SU-DHL-6 (cell line): ENCODE measurements around the gene SUPT4H1.
A peak's percentile ranks its signal among the peaks of the same experiment; 100 is the strongest.

Experiments used
- H2AFZ ChIP-seq: fragments of 200-600 bp; sonication (generic); 2 replicates; pipeline ENCODE4 v1.6.1; 2014; ENCODE audit warnings: low read depth, mild to moderate bottlenecking, moderate library complexity, mixed read lengths, antibody characterized with exemption, low read length; ENCODE audit not compliant: severe bottlenecking
- H3F3A ChIP-seq: fragments of 200-600 bp; shearing (Covaris generic); 2 replicates; pipeline ENCODE4 v1.6.0; 2016; ENCODE audit warnings: antibody characterized with exemption, mild to moderate bottlenecking; ENCODE audit not compliant: insufficient read depth
- H3K27ac ChIP-seq: fragments of 200-600 bp; sonication (generic); 2 replicates; pipeline ENCODE4 v1.5.1; 2016; ENCODE audit warnings: low read depth, mild to moderate bottlenecking, low read length, moderate library complexity, mixed read lengths
- H3K27me3 ChIP-seq: fragments of 200-600 bp; sonication (generic), shearing (Covaris generic); 2 replicates; pipeline ENCODE4 v1.6.0; 2014; ENCODE audit warnings: mild to moderate bottlenecking, low read length
- H3K36me3 ChIP-seq: fragments of 200-600 bp; sonication (generic); 2 replicates; pipeline ENCODE4 v1.6.1; 2014; ENCODE audit warnings: mild to moderate bottlenecking, low read length, mixed read lengths
- H3K4me2 ChIP-seq: fragments of 300-600, 200-600 bp; shearing (Covaris generic), sonication (generic); 2 replicates; pipeline ENCODE4 v1.6.0; 2014; ENCODE audit warnings: low read length, low read depth, mild to moderate bottlenecking; ENCODE audit not compliant: poor library complexity, severe bottlenecking
- H3K4me3 ChIP-seq: fragments of 200-600 bp; sonication (generic); 2 replicates; pipeline ENCODE4 v1.5.1; 2014; ENCODE audit warnings: antibody characterized with exemption, low read length, mild to moderate bottlenecking, mixed read lengths; ENCODE audit not compliant: insufficient read depth, poor library complexity, severe bottlenecking
- H3K79me2 ChIP-seq: fragments of 200-600 bp; sonication (generic); 2 replicates; pipeline ENCODE4 v1.6.1; 2014; ENCODE audit warnings: mild to moderate bottlenecking, low read length, moderate library complexity; ENCODE audit not compliant: insufficient read depth
- H3K9ac ChIP-seq: fragments of 200-600 bp; sonication (generic); 2 replicates; pipeline ENCODE4 v1.7.0; 2014; ENCODE audit warnings: mild to moderate bottlenecking, low read length
- H3K9me2 ChIP-seq: fragments of 200-600 bp; sonication (generic); replicated peaks from 2 replicates; pipeline ENCODE4 v1.6.1; 2014; ENCODE audit warnings: low read length; ENCODE audit not compliant: insufficient read depth
- H3K9me3 ChIP-seq: fragments of 200-600 bp; sonication (generic); 2 replicates; pipeline ENCODE4 v1.6.1; 2014; ENCODE audit warnings: low read length, mixed read lengths; ENCODE audit not compliant: insufficient read depth
- H4K20me1 ChIP-seq: fragments of 200-600 bp; sonication (generic); 2 replicates; pipeline ENCODE4 v1.6.1; 2014; ENCODE audit warnings: low read depth, mild to moderate bottlenecking, antibody characterized with exemption, low read length, moderate library complexity, mixed read lengths
- CTCF ChIP-seq: fragments of 200-600 bp; sonication (generic); IDR thresholded peaks from one replicate; pipeline ENCODE4 v1.5.1; 2017; ENCODE audit warnings: antibody characterized with exemption, mild to moderate bottlenecking, low read length, moderate library complexity; ENCODE audit not compliant: insufficient read depth, poor library complexity, severe bottlenecking
- EZH2phosphoT487 ChIP-seq: fragments of 200-600 bp; sonication (generic), shearing (Covaris generic); conservative IDR thresholded peaks from 2 replicates; pipeline ENCODE4 v1.6.1; 2018; ENCODE audit warnings: mild to moderate bottlenecking, antibody characterized with exemption, low read length, moderate library complexity, mixed read lengths

The SUPT4H1 gene

GRCh38 chr17:58318627-58319172 is 33.3 kb downstream of the SUPT4H1 start:
- H3K79me2 ChIP-seq = no peaks in the 10 kb centered on the region
- H4K20me1 ChIP-seq = no peaks in the 10 kb centered on the region
- H3K9ac ChIP-seq = no peak overlapping the region
- H3K27ac ChIP-seq = no peak overlapping the region
- no peak overlapping the region for H3K4me3 ChIP-seq
- no peaks in the 10 kb centered on the region for H3F3A ChIP-seq
- H3K36me3 ChIP-seq = no peaks in the 10 kb centered on the region
- no peaks in the 10 kb centered on the region for H3K9me2 ChIP-seq
- no peak overlapping the region for H3K4me2 ChIP-seq
- no peaks in the 10 kb centered on the region for H3K9me3 ChIP-seq
- H2AFZ ChIP-seq = no peak overlapping the region
- TF ChIP-seq EZH2phosphoT487 (no peak), CTCF (no peak)
- H3K27me3 ChIP-seq = no peaks in the 10 kb centered on the region

GRCh38 chr17:58318065-58318481 is 33.9 kb downstream of the SUPT4H1 start:
- TF ChIP-seq EZH2phosphoT487 (no peak), CTCF (no peak)
- Histone ChIP-seq H4K20me1 (no peaks in the 10 kb centered on the region), H3K4me3 (no peak overlapping the region), H3K27ac (no peak overlapping the region), H3K9me2 (no peaks in the 10 kb centered on the region), H3K9me3 (no peaks in the 10 kb centered on the region), H3K79me2 (no peaks in the 10 kb centered on the region), H3F3A (no peaks in the 10 kb centered on the region), H3K36me3 (no peaks in the 10 kb centered on the region), H3K27me3 (no peaks in the 10 kb centered on the region), H3K9ac (no peak overlapping the region; the same call in 1 of the 2 replicates), H2AFZ (no peak overlapping the region), H3K4me2 (no peak overlapping the region)

- Histone ChIP-seq H3K9ac (no peak overlapping the region; the same call in 1 of the 2 replicates), H3K4me2 (no peak overlapping the region), H3K79me2 (no peaks in the 10 kb centered on the region), H4K20me1 (no peaks in the 10 kb centered on the region), H3K9me3 (no peaks in the 10 kb centered on the region), H2AFZ (no peak overlapping the region), H3K9me2 (no peaks in the 10 kb centered on the region), H3K27me3 (no peaks in the 10 kb centered on the region), H3K36me3 (no peaks in the 10 kb centered on the region), H3K4me3 (no peak overlapping the region), H3F3A (no peaks in the 10 kb centered on the region), H3K27ac (no peak overlapping the region)
- TF ChIP-seq EZH2phosphoT487 (no peak), CTCF (peak; percentile 85)
These were observed 34.5 kb downstream of the SUPT4H1 start for GRCh38 chr17:58317421-58318064.
